ENCODE results near the gene SP8.
"Not testable (repeated sequence)": the region's sequence is repeated elsewhere in the genome, so short reads cannot be mapped to it uniquely, and the experiment has no call there.

Gene SP8

DNA sequence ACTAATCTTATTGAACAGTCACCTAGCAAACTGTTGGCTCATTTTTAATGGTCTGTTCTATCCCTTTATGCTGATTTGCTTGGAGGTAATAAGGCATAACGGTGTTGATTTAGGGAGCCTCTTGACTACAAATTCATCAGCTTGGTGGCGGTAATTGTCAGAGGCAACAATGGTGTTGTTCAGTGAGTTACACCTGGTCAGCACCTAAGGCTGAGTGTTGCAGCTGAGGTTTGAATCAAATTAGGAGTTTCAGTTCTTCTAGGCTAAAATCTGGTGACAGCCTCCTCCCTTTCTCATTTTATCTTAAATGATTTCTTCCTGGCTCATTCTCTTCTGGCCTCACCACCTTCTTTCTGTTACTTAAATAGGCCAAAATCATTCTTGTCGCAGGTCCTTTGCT is 42.3 kb upstream of the SP8 start:
- no peak for DNase-seq (ENCODE audit: low read depth)
- no peak overlapping the region for H3K4me3 ChIP-seq (ENCODE audit: low read depth, low read length)
- TF ChIP-seq MYC (IDR thresholded peaks at IDR 0.05; ENCODE audit: low read depth, low read length) = no peak
- TF ChIP-seq POLR2A (IDR thresholded peaks at IDR 0.05; ENCODE audit: extremely low read depth, insufficient read length) = no peak
- TF ChIP-seq, protein P1, sequence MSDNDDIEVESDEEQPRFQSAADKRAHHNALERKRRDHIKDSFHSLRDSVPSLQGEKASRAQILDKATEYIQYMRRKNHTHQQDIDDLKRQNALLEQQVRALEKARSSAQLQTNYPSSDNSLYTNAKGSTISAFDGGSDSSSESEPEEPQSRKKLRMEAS (IDR thresholded peaks at IDR 0.05; ENCODE audit: low read depth, low read length) = no peak
- TF ChIP-seq, protein P2, sequence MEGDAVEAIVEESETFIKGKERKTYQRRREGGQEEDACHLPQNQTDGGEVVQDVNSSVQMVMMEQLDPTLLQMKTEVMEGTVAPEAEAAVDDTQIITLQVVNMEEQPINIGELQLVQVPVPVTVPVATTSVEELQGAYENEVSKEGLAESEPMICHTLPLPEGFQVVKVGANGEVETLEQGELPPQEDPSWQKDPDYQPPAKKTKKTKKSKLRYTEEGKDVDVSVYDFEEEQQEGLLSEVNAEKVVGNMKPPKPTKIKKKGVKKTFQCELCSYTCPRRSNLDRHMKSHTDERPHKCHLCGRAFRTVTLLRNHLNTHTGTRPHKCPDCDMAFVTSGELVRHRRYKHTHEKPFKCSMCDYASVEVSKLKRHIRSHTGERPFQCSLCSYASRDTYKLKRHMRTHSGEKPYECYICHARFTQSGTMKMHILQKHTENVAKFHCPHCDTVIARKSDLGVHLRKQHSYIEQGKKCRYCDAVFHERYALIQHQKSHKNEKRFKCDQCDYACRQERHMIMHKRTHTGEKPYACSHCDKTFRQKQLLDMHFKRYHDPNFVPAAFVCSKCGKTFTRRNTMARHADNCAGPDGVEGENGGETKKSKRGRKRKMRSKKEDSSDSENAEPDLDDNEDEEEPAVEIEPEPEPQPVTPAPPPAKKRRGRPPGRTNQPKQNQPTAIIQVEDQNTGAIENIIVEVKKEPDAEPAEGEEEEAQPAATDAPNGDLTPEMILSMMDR (IDR thresholded peaks at IDR 0.05; ENCODE audit: low read depth, low read length) = no peak

DNA sequence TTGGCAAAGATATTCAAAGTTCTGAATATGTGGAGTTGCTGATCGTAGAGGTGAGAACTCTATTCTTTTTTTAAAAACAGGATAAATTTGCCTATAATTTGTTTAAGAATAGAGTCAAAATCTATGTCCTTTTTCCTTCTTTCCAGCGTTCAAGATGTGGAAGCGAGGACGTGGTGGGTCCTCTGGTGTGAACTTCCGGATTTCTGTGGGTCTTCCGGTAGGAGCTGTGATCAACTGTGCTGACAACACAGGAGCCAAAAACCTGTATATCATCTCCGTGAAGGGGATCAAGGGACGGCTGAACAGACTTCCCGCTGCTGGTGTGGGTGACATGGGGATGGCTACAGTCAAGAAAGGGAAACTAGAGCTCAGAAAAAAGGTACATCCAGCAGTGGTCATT is 40.5 kb upstream of the SP8 start:
- TF ChIP-seq MYC (IDR thresholded peaks at IDR 0.05; ENCODE audit: low read depth, low read length) (no peak), POLR2A (IDR thresholded peaks at IDR 0.05; ENCODE audit: extremely low read depth, insufficient read length) (no peak)
- H3K4me3 ChIP-seq (ENCODE audit: low read depth, low read length) = no peak overlapping the region
- DNase-seq (ENCODE audit: low read depth) = no peak

DNA sequence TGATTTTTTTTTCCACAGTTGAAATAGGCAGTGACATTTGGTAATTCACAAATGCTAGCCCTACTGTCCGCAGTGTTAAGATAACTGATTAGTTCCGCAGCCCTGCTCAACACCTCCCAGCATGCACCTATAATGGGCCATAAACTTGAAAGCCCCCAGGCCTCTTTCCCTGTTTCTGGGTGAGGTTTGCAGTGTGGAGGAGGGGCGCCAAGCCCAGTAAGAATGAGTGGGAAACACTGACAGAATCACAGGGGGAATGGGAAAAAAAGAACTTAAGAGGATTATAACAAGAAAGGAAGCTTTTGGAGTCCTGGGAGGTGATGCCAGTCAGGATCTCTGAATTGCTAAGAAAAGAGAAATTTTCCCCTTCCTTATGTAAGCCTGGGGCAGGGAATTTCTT is 39.6 kb upstream of the SP8 start:
- TF ChIP-seq POLR2A (IDR thresholded peaks at IDR 0.05; ENCODE audit: extremely low read depth, insufficient read length) (no peak), MYC (IDR thresholded peaks at IDR 0.05; ENCODE audit: low read depth, low read length) (no peak)
- TF ChIP-seq, protein P1 (IDR thresholded peaks at IDR 0.05; ENCODE audit: low read depth, low read length) = no peak
- TF ChIP-seq, protein P2 (IDR thresholded peaks at IDR 0.05; ENCODE audit: low read depth, low read length) = no peak
- no peak overlapping the region for H3K4me3 ChIP-seq (ENCODE audit: low read depth, low read length)
- no peak for DNase-seq (ENCODE audit: low read depth)

DNA sequence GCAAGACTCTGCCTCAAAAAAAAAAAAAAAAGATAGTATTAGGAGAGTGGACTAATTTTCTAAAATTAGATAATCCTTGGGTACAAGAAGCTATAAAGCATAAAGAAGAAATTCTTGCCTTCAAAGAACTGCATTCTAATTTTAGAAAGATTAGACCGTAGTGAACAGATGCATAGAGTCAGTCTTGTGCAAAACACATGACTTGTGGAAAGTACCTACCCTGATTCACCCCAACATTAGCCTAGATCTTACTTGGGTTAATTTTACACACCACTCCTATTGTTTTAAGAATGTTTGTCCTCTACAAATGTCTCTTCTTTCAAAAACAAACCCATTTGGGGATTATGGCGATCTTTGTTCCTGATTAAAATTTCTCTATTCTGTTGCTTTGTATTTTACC is 38.9 kb upstream of the SP8 start:
- TF ChIP-seq, protein P2 (IDR thresholded peaks at IDR 0.05; ENCODE audit: low read depth, low read length) = no peak
- TF ChIP-seq MYC (IDR thresholded peaks at IDR 0.05; ENCODE audit: low read depth, low read length) = no peak
- no peak for TF ChIP-seq POLR2A (IDR thresholded peaks at IDR 0.05; ENCODE audit: extremely low read depth, insufficient read length)
- TF ChIP-seq, protein P1 (IDR thresholded peaks at IDR 0.05; ENCODE audit: low read depth, low read length) = no peak
- H3K4me3 ChIP-seq (ENCODE audit: low read depth, low read length) = no peak overlapping the region
- no peak for DNase-seq (ENCODE audit: low read depth)

DNA sequence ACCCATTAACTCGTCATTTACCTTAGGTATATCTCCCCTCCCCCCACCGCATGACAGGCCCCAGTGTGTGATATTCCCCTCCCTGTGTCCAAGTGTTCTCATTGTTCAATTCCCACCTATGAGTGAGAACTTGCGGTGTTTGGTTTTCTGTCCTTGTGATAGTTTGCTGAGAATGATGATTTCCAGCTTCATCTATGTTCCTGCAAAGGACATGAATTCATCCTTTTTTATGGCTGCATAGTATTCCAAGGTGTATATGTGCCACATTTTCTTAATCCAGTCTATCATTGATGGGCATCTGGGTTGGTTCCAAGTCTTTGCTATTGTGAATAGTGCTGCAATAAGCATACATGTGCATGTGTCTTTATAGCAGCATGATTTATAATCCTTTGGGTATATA is 34.7 kb upstream of the SP8 start:
- not testable (repeated sequence) for H3K4me3 ChIP-seq (ENCODE audit: low read depth, low read length); DNase-seq (ENCODE audit: low read depth)

DNA sequence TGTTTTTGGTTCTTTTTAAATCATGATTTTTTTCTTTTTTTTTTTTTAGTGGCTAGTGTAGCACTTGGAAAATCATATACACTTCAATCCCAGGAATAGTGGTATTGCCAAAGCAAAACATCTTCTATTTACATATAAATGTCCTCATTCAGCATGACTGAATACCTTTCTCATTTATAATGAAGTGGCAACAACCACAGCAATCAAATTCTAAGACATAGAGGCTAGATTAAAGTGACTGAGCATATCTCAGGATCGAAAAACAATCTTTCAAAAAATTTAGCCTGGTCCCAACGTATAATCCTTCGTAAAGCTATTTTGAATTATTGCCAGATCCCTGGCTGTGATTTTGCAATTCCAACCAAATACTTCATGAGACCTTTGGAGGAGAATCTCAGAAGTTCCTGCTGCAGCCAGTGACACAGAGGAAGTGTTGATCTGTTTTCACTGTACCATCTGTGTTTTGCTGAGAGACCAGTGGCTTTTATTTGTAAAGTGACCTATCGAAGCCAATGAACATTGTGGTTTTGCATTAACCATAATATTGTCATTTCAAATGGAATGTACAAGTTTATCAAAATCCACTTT is 29.8 kb upstream of the SP8 start:
- no peak overlapping the region for H3K4me3 ChIP-seq (ENCODE audit: low read depth, low read length)
- no peak for DNase-seq (ENCODE audit: low read depth)
- TF ChIP-seq, protein P1 (IDR thresholded peaks at IDR 0.05; ENCODE audit: low read depth, low read length) = no peak

DNA sequence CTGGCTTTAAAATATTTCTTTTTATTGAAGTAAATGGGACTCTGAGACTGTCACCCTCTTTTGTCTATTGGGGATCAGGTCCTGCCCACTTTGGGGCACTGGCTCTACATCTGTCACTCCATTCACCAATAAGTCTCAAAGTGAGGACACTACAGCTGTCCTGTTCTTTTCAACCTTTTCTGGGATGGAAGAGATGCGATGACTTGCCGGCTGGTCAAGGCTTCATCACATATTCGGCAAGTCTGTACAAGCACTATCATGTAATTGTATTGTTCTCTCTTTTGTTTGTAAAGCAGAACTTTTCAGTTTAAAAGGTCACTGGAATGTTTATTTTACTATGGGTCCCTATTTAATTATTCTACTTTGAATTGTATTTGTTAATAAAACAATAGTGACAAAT is 17.7 kb upstream of the SP8 start:
- no peak overlapping the region for H3K4me3 ChIP-seq (ENCODE audit: low read depth, low read length)
- no peak for DNase-seq (ENCODE audit: low read depth)
- TF ChIP-seq MYC (IDR thresholded peaks at IDR 0.05; ENCODE audit: low read depth, low read length) (no peak), POLR2A (IDR thresholded peaks at IDR 0.05; ENCODE audit: extremely low read depth, insufficient read length) (no peak)
- TF ChIP-seq, protein P1 (IDR thresholded peaks at IDR 0.05; ENCODE audit: low read depth, low read length) = no peak
- TF ChIP-seq, protein P2 (IDR thresholded peaks at IDR 0.05; ENCODE audit: low read depth, low read length) = no peak

All from NB4 (cell line).